Activated T-helper 1 cell treated with Interleukin-2 at 50 U/mL for 16 hours (primary cell): Measurements from ENCODE around the gene SGMS1.
"Not testable (repeated sequence)": the region's sequence is repeated elsewhere in the genome, so short reads cannot be mapped to it uniquely, and the experiment has no call there.

Experiments
- DNase-seq: peaks from one replicate; pipeline ENCODE4 v3.0.0-alpha.2; 2020; ENCODE audit warnings: low read depth

Gene SGMS1

GRCh38 chr10:50299948-50300669 lies 323.6 kb downstream of the SGMS1 start:
- no peak for DNase-seq

DNA sequence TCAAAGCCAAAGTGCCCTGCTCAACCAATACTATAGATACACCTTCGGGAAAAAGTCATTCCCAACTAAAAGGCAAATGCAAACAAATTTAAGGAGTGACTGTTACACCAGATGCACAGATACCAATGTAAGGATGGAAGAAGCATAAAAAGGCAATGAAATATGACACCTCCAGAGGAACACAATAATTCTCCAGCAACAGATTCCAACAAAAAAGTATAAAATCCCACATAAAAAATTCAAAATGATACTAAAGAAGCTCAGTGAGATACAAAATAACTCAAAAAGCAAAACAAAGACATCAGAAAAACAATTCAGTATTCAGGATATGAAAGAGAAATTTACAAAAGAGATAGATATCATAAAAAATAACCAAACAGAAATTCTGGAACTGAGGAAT lies 328.4 kb downstream of the SGMS1 start:
- DNase-seq: no peak

GRCh38 chr10:50294582-50294981 lies 329.2 kb downstream of the SGMS1 start:
- no peak for DNase-seq

DNA sequence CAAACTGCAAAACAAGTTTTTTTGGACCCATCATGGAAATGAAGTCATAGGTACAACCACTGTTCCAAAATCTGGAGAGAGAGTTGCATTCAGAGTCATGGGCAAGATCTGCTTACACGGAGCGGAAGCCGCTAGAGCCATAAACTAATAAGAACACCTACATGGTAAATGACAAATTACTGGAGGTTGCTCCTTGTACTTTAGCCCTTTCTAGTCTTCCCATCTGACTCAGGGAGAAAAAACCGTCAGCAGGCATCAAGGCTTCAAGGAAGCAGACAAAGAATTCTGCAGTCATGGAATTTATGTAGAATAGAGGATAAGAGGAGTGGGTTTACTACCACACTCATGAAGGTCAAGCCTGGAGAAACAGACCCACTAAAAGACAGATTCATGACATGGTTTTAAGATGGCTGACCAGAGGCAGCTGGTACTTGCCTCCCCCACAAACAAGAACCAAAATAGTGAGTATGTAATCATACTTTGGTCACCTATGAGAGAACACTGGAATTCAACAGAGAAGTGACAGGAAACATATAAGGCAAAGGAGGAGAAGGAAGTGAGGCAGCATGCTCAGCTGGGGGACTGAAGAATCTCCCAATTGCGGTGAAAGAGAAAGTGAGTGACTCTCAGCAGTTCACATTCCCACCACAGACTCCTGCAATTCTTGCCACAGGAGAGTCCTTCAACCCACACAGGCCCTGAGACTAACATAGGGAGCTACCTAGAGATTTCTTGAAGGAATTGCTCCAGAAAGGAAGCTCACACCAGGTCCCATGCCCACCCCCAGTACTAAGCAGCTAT lies 330.0 kb downstream of the SGMS1 start:
- no peak for DNase-seq

DNA sequence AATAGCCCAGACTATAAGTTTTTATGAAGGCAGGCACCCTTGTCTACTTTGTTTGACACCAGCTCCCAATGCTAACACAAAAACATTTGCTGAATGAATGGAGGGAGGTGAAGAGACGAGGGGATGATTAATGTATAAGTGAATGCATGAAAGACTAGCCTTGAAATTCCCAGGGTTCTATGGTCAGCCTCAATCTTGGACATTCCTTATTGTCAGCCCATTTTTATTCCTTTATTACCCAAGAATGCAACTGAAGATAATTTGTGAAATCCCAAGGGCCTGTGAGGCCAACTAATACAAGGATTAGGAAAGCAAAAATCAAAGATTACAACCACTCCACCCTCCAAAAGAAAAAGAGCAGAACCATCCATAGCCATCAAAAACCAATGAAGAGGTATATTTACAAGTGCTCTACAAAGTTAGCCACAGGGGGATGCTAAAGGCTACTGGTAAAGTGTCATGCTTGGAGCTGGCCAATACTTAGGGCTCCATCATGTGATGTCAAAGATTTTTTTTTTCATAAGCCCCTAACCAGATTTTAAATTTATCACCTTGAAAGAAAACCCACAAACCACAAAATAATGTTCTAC lies 332.4 kb downstream of the SGMS1 start:
- DNase-seq: no peak

DNA sequence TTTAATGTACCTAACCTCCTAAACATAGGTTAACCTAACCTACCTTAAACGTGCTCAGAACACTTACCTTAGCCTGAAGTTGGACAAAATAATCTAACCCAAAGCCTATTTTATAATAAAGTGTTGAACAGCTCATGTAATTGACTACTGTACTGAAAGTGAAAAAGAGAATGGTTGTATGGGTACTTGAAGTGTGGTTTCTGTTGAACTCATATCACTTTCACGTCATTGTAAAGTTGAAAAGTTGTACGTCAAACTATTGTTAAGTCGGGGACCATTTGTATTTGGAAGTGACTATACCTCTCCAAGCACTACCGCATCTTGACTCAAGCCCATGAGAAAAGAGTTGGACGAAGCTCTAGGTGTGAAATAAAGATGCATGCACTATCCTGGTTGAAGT lies 334.6 kb downstream of the SGMS1 start:
- no peak for DNase-seq

- DNase-seq: no peak
These were observed 336.6 kb downstream of the SGMS1 start for GRCh38 chr10:50286996-50287803.

GRCh38 chr10:50286517-50286916 lies 337.2 kb downstream of the SGMS1 start:
- no peak for DNase-seq

GRCh38 chr10:50281967-50282522 lies 341.7 kb downstream of the SGMS1 start:
- DNase-seq: no peak

DNA sequence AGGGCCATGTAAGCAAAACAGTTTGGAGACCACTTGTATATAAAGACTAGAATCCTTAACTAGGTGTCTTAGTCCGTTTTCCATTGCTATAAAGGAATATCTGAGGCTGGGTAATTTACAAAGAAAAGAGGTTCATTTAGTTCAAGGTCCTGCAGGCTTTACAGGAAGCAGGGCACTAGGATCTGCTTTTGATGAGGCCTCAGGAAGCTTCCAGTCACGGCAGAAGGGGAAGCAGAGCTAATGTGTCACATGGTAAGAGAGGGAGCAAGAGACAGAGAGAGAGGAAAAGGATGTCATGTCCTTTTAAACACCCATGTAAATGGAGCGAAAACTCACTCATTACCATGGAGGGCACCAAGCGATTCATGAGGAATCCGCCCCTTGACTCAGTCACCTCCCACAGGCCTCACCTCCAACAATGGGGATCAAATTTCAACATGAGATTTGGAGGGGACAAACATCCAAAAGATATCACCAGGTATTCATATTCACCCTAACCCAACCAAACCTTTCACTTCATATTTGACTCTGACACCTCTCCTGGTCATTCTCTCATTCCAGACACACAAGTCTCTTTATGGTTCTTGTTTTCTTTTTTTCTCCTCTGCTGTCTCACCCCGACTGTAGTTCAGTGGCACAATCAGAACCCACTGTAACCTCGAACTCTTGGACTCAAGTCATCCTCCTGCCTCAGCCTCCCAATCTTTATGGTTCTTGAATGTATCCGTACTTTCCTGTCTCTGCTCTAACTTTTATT lies 342.4 kb downstream of the SGMS1 start:
- no peak for DNase-seq

GRCh38 chr10:50280049-50280841 lies 343.5 kb downstream of the SGMS1 start:
- DNase-seq: no peak

- DNase-seq: no peak
These were observed 344.3 kb downstream of the SGMS1 start for GRCh38 chr10:50279489-50279888.

DNA sequence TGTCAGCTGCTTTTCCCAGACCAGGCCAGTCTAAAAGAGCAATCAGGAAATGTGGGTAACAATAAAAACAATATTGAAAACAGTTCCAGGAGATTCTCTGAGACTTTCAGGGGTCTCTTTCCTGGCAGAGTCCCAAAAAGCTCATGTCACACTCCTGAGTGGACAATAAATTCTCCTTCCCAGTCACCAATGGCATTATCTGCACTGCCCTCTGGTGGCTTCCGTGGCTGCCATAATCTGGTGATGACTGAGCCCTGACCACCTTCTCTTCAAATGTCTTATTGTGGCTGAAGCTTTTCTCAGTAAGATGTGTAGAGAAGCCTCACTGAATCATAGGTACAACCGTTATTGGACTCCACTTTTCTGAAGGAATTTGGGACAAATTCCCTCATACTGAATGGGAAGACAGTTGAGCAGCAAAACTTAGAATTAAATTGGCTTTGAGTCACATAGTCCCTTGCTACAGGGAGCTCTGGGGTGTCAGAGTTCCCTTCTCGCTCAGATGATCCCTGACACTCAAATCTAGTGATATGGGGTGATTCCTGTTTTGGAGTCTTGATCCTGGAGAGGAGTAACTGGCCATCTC lies 348.0 kb downstream of the SGMS1 start:
- DNase-seq: no peak

- no peak for DNase-seq
These were observed 351.2 kb downstream of the SGMS1 start for GRCh38 chr10:50272531-50272930.

DNA sequence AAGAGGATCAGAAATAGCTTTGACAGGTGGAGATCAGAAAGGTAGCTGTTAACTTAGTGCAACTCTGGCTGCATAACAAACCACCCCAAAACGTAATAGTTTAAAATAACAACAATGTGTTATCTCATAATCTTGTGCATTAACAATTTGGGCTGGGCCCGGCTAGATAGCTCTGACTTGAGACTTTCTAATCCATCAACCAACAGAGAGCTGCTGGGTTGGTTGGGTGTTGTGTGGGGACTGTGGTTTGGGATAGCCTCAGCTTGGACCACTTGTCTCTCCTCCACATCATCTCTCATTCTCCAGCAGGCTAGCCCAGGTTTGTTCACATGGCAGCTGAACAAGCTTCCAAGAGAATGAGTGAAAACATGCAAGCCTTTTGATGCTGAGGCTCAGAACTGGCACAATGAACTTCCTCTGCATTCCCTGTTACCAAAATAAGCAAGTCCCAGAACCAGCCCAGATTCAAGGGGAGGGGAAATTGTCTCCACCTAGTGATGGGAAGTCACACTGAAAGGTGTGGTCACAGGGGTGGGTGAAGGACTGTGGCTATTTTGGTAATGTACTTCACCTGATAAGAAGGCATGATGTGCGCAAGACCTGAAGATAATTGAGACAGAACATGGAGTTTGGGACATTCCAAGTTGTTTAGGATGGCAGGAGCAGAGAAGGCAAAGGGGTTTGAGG lies 352.0 kb downstream of the SGMS1 start:
- DNase-seq: no peak

DNA sequence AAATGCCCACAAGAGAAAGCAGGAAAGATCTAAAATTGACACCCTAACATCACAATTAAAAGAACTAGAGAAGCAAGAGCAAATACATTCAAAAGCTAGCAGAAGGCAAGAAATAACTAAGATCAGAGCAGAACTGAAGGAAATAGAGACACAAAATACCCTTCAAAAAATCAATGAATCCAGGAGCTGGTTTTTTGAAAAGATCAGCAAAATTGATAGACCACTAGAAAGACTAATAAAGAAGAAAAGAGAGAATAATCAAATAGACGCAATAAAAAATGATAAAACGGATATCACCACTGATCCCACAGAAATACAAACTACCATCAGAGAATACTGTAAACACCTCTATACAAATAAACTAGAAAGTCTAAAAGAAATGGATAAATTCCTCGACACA lies 355.9 kb downstream of the SGMS1 start:
- not testable (repeated sequence) for DNase-seq

DNA sequence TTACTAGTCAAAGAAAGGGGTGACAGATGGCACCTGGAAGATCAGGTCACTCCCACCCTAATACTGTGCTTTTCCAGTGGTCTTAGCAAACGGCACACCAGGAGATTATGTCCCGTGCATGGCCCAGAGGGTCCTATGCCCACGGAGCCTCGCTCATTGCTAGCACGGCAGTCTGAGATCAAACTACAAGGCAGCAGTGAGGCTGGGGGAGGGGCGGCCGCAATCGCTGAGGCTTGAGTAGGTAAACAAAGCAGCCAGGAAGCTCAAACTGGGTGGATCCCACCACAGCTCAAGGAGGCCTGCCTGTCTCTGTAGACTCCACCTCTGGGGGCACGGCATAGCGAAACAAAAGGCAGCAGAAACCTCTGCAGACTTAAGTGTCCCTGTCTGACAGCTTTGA lies 361.1 kb downstream of the SGMS1 start:
- DNase-seq: not testable (repeated sequence)

- no peak for DNase-seq
These were observed 362.9 kb downstream of the SGMS1 start for GRCh38 chr10:50260791-50261281.
